HepG2 (cell line): ENCODE measurements around the gene TRIM5. TPM values are rescaled to one million over a fixed set of nuclear protein-coding genes. Genes with fewer than 3 reads are reported as not detected.

Source experiments
- ATAC-seq: fragments of 200-7000 bp; cut with Tn5 transposase; 3 replicates; pipeline ENCODE4 v1.9.1; 2020; ENCODE audit warnings: mild to moderate bottlenecking, moderate library complexity
- BruUV-seq: library from RNA; stranded (reverse); fragments of 400-500 nt; replicated peaks from 2 replicates; lab custom pipeline; 2021; lab: Mats Ljungman, UMichigan
- CTCF ChIA-PET: fragments of 300-600 bp; formaldehyde crosslinking; extraction: SDS; loops from one replicate; lab custom pipeline; 2021; ENCODE audit warnings: low total read pairs, inconsistent platforms, low intra/inter-chr PET ratio; lab: Yijun Ruan, JAX
- POLR2A ChIA-PET: fragments of 350-600 bp; sonication (Branson Sonifier 250); formaldehyde crosslinking; loops from one replicate; lab custom pipeline; 2020; ENCODE audit warnings: antibody characterized with exemption, inconsistent platforms; lab: Yijun Ruan, JAX
- DNase-seq: peaks from one replicate; pipeline ENCODE4 v3.0.0-alpha.2; 2015; ENCODE audit warnings: low spot score
- FAIRE-seq: peaks from 3 replicates; lab custom pipeline; 2011; peaks lifted over from hg19 to GRCh38; lab: Jason Lieb, UNC
- H2AFZ ChIP-seq: one replicate; pipeline ENCODE4 v1.6.1; 2011; ENCODE audit warnings: low read length, inconsistent platforms
- H3K27ac ChIP-seq: fragments of 300-600 bp; 3 replicates; pipeline ENCODE4 v1.8.0; 2011; ENCODE audit warnings: mixed run types, mild to moderate bottlenecking, mixed read lengths, low read length, inconsistent platforms; ENCODE audit not compliant: insufficient read depth; ENCODE audit errors: extremely low read length
- H3K27me3 ChIP-seq, 2 experiments: fragments of 200-600 bp in 1 of 2; 2 replicates in 1 of 2; 3 replicates in 1 of 2; pipeline versions ENCODE4 v1.6.0 to v1.8.0; 2011; ENCODE audit warnings: low read length in 2 of 2, mild to moderate bottlenecking in 2 of 2, moderate library complexity in 2 of 2, inconsistent platforms in 1 of 2; ENCODE audit not compliant: insufficient read depth in 2 of 2, control insufficient read depth in 1 of 2
- H3K36me3 ChIP-seq, 2 experiments: fragments of 200-600 bp in 1 of 2; replicated peaks in 1 of 2; 2 replicates in 1 of 2; 3 replicates in 1 of 2; pipeline versions ENCODE4 v1.5.1 to v1.8.0; 2011; ENCODE audit warnings: low read length in 2 of 2, inconsistent platforms in 1 of 2; ENCODE audit not compliant: insufficient read depth in 2 of 2, control insufficient read depth in 1 of 2
- H3K4me1 ChIP-seq: 2 replicates; pipeline ENCODE4 v1.5.1; 2012; ENCODE audit warnings: low read length, inconsistent platforms; ENCODE audit not compliant: insufficient read depth
- H3K4me2 ChIP-seq: 2 replicates; pipeline ENCODE4 v1.6.0; 2011; ENCODE audit warnings: low read depth, low read length, inconsistent platforms
- H3K4me3 ChIP-seq, 3 experiments: fragments of 200-600 bp in 1 of 3; sonication (generic), shearing (Covaris generic) in 1 of 3; replicated peaks in 1 of 3; 2 replicates each; pipeline ENCODE4 v1.5.1; 2011 to 2016; ENCODE audit warnings: low read length in 3 of 3, inconsistent platforms in 2 of 3, low read depth in 2 of 3, mild to moderate bottlenecking in 2 of 3, control low read depth in 1 of 3, mixed read lengths in 1 of 3; ENCODE audit not compliant: insufficient read depth in 1 of 3
- H3K79me2 ChIP-seq: one replicate; pipeline ENCODE4 v1.6.1; 2011; ENCODE audit warnings: low read length, inconsistent platforms; ENCODE audit not compliant: insufficient read depth
- H3K9ac ChIP-seq: 2 replicates; pipeline ENCODE4 v1.6.0; 2011; ENCODE audit warnings: mild to moderate bottlenecking, low read depth, low read length, inconsistent platforms; ENCODE audit not compliant: insufficient read depth
- H3K9me3 ChIP-seq: 2 replicates; pipeline ENCODE4 v1.5.1; 2012; ENCODE audit warnings: mild to moderate bottlenecking, low read length
- H4K20me1 ChIP-seq: 2 replicates; pipeline ENCODE4 v1.6.0; 2011; ENCODE audit warnings: inconsistent platforms, mild to moderate bottlenecking, low read length, moderate library complexity; ENCODE audit not compliant: insufficient read depth
- ESRRA ChIP-seq: sonication (generic); formaldehyde crosslinking; IDR thresholded peaks from 2 replicates; pipeline ENCODE4 v1.5.1; 2020; ENCODE audit warnings: mild to moderate bottlenecking, low read depth, missing genetic modification reagents
- EZH2 ChIP-seq: conservative IDR thresholded peaks from 2 replicates; pipeline ENCODE4 v1.6.1; 2012; ENCODE audit warnings: mild to moderate bottlenecking, low read depth, low read length, moderate library complexity
- HMG20A ChIP-seq: IDR thresholded peaks from 2 replicates; pipeline ENCODE4 v1.6.1; 2016; ENCODE audit warnings: borderline replicate concordance
- NFYC ChIP-seq: IDR thresholded peaks from 2 replicates; pipeline ENCODE4 v1.6.1; 2016; ENCODE audit warnings: missing genetic modification reagents, missing compliant biosample characterization
- POLR2A ChIP-seq, 2 experiments: IDR thresholded peaks; 2 replicates each; pipeline ENCODE4 v1.6.1; 2011; ENCODE audit warnings: low read depth in 2 of 2, low read length in 2 of 2, mild to moderate bottlenecking in 1 of 2, moderate library complexity in 1 of 2; ENCODE audit not compliant: insufficient read depth in 1 of 2
- REXO4 ChIP-seq: sonication (generic); formaldehyde crosslinking; IDR thresholded peaks from 2 replicates; pipeline ENCODE4 v1.8.0; 2022; ENCODE audit warnings: missing genetic modification reagents, mild to moderate bottlenecking, borderline replicate concordance
- SMAD1 ChIP-seq: sonication (generic); formaldehyde crosslinking; IDR thresholded peaks from 2 replicates; pipeline ENCODE4 v1.4.0; 2020; ENCODE audit warnings: missing genetic modification reagents, low read depth, mild to moderate bottlenecking, borderline replicate concordance
- ZBTB3 ChIP-seq: sonication (generic); formaldehyde crosslinking; IDR thresholded peaks from 2 replicates; pipeline ENCODE4 v1.4.0; 2020; ENCODE audit warnings: low read depth, mild to moderate bottlenecking, moderate library complexity, missing genetic modification reagents, borderline replicate concordance
- ZNF556 ChIP-seq: sonication (generic); formaldehyde crosslinking; IDR thresholded peaks from 2 replicates; pipeline ENCODE4 v1.4.0; 2020; ENCODE audit warnings: mild to moderate bottlenecking, missing genetic modification reagents, borderline replicate concordance
- WGBS: methylation state at CpG from one replicate; pipeline ENCODE4 v1.1.6; 2017; ENCODE audit warnings: low lambda C conversion rate; 5-methylcytosine and 5-hydroxymethylcytosine counted together
- in situ Hi-C: cut with HindIII; loops from 2 replicates; pipeline ENCODE4 v1.10.0; 2017; ENCODE audit warnings: low pct_unique_long_range_greater_than_20kb; ENCODE audit not compliant: extremely low pct_ligation_motif_present
- intact Hi-C: fragments of 100-400 bp; cut with micrococcal nuclease; formaldehyde crosslinking; loops from one replicate; pipeline ENCODE4 v1.10.0; 2022; ENCODE audit not compliant: unreplicated experiment
- polyA plus RNA-seq, 8 experiments: library from polyadenylated mRNA; depleted of rRNA in 3 of 8; stranded (reverse) in 7 of 8; unstranded in 1 of 8; fragments of >200 nt; fragmentation: Illumina TruSeq in 4 of 8; extraction: Trizol in 4 of 8; gene quantifications; 2 replicates each; pipeline versions ENCODE4 v1.2.1 to v1.2.3, GENCODE V29; 2011 to 2016; ENCODE audit warnings: low read depth in 4 of 8, missing spikeins in 1 of 8, mixed read lengths in 1 of 8; ENCODE audit not compliant: insufficient read depth in 1 of 8
- total RNA-seq, 5 experiments: library from RNA; depleted of rRNA; stranded (reverse); fragments of >200 nt; fragmentation: Illumina TruSeq; extraction: Trizol; gene quantifications; 2 replicates each; pipeline ENCODE4 v1.2.3, GENCODE V29; 2016; ENCODE audit warnings: low read depth in 1 of 5
- TF ChIP-seq, protein P1 (sequence below): IDR thresholded peaks from 2 replicates; pipeline ENCODE4 v1.6.1; 2016; ENCODE audit warnings: control low read depth
- TF ChIP-seq, protein P2 (sequence below): fragments of 450-650 bp; IDR thresholded peaks from 2 replicates; pipeline ENCODE4 v1.6.1; 2017; ENCODE audit warnings: mild to moderate bottlenecking

The TRIM5 gene
- total and polyA plus RNA-seq, 2 of the 13 experiments (the other 11 are each of a cell fraction or from before 2014, with no cell fraction given): 7.8 to 13.1 TPM

DNA sequence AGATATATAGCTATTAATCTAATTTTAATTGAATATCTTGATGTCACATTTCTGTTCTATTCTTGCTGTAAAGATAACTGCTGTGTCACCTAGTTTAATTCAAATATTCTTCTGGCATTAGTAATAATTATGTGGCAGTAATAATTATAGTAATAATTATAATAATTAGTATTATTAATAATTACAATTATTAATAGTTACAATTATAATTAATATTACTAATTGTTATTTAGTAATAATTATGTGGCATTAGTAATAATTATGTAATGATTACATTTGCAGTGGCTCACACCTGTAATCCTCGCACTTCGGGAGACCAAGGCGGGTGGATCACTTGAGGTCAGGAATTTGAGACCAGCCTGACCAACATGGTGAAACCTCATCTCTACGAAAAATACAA lies 1.6 kb upstream of the TRIM5 start:
- CTCF ChIA-PET: no interaction called here
- H3K4me2 ChIP-seq: no peak overlapping the region
- H2AFZ ChIP-seq: no peak overlapping the region
- no peak for DNase-seq
- no peak for TF ChIP-seq POLR2A (IDR thresholded peaks at IDR 0.05; ENCODE audit: insufficient read depth in 1 of 2, low read depth in 2 of 2, low read length in 2 of 2)
- TF ChIP-seq, protein P1, sequence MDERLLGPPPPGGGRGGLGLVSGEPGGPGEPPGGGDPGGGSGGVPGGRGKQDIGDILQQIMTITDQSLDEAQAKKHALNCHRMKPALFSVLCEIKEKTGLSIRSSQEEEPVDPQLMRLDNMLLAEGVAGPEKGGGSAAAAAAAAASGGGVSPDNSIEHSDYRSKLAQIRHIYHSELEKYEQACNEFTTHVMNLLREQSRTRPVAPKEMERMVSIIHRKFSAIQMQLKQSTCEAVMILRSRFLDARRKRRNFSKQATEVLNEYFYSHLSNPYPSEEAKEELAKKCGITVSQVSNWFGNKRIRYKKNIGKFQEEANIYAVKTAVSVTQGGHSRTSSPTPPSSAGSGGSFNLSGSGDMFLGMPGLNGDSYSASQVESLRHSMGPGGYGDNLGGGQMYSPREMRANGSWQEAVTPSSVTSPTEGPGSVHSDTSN: no peak
- TF ChIP-seq, all 625 proteins: peak for 0
- WGBS: 90% methylated on average over 4 of the region's 4 CpGs
- intact Hi-C loops (no loop called here), in situ Hi-C loops (loop anchor here (10.0 kb wide), 1 partner anchor 118 kb away; the partner anchor contains the start of gene OR52N2)
- no peaks in the 10 kb centered on the region for H3K4me1 ChIP-seq
- H3K27me3 ChIP-seq: no peaks in the 10 kb centered on the region; a peak in 1 of 5 replicates
- no peaks in the 10 kb centered on the region for H4K20me1 ChIP-seq
- H3K27ac ChIP-seq: no peak overlapping the region
- POLR2A ChIA-PET: no interaction called here
- BruUV-seq: no TSS peak
- H3K79me2 ChIP-seq: no peaks in the 10 kb centered on the region
- H3K4me3 ChIP-seq: no peak overlapping the region
- no peak overlapping the region for H3K9ac ChIP-seq
- H3K9me3 ChIP-seq: no peaks in the 10 kb centered on the region
- ATAC-seq: no peak
- H3K36me3 ChIP-seq: no peaks in the 10 kb centered on the region
- FAIRE-seq: no peak

DNA sequence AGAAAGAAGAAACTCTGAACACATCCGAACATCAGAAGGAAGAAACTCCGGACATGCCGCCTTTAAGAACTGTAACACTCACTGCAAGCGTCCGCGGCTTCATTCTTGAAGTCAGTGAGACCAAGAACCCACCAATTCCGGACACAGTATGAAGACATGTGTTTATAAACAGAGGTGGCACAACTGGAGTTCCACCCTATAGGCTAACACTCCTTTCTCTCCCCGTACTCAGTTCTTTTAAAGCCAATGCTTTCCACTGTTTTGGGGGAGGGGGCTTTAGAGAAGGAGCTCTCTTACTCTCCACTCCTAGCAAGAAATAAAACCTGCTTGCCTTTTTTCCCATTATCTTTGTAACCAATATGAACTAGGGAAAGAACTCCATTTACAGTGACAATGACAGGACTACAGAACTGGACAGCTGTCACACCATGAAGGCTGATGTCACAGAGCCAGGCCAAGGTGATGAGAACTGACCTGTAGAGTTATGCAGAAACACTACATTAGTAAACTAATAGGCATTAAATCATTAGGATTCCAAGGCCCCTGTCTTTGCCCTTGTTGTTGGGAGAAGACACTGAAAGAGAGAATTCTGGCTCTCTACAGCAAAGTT lies 733 bp downstream of the TRIM5 start:
- Histone ChIP-seq H3K4me1 (no peaks in the 10 kb centered on the region), H3K27ac (peak overlapping the region; percentile 86), H3K9ac (peak overlapping the region; percentile 69), H3K36me3 (no peaks in the 10 kb centered on the region; a peak in 3 of 5 replicates), H2AFZ (peak overlapping the region; percentile 74), H3K4me3 (peak overlapping the region; percentile 55 to 70 (median 65)), H3K4me2 (peak overlapping the region; percentile 94), H3K79me2 (no peaks in the 10 kb centered on the region), H3K27me3 (no peaks in the 10 kb centered on the region), H3K9me3 (no peaks in the 10 kb centered on the region), H4K20me1 (no peaks in the 10 kb centered on the region)
- TSS peak; percentile 93 for BruUV-seq
- POLR2A ChIA-PET: interaction anchor here (0.7 to 1.8 kb wide), 2 partner anchors 39 to 84 kb away, joined by 3 to 6 read pairs; no protein-coding TSS in a partner anchor
- WGBS: 59% methylated on average over 8 of the region's 8 CpGs
- no peak for FAIRE-seq
- CTCF ChIA-PET: interaction anchor here (1.8 kb wide), 1 partner anchor 124 kb away, joined by 9 read pairs; the partner anchor contains the start of gene OR52N2
- no peak for DNase-seq
- in situ Hi-C loops: loop anchor here (10.0 kb wide), 1 partner anchor 121 kb away; the partner anchor contains the start of gene OR52N2
- ATAC-seq: peak; percentile 45
- intact Hi-C loops: no loop called here
- no peak for TF ChIP-seq EZH2
- TF ChIP-seq ESRRA (CRISPR knock-in tag): no peak
- TF ChIP-seq ZNF556 (CRISPR knock-in tag): no peak
- no peak for TF ChIP-seq ZBTB3 (CRISPR knock-in tag)
- no peak for TF ChIP-seq REXO4
- TF ChIP-seq SMAD1 (CRISPR knock-in tag): no peak
- TF ChIP-seq HMG20A (CRISPR knock-in tag): no peak
- TF ChIP-seq, protein P2, sequence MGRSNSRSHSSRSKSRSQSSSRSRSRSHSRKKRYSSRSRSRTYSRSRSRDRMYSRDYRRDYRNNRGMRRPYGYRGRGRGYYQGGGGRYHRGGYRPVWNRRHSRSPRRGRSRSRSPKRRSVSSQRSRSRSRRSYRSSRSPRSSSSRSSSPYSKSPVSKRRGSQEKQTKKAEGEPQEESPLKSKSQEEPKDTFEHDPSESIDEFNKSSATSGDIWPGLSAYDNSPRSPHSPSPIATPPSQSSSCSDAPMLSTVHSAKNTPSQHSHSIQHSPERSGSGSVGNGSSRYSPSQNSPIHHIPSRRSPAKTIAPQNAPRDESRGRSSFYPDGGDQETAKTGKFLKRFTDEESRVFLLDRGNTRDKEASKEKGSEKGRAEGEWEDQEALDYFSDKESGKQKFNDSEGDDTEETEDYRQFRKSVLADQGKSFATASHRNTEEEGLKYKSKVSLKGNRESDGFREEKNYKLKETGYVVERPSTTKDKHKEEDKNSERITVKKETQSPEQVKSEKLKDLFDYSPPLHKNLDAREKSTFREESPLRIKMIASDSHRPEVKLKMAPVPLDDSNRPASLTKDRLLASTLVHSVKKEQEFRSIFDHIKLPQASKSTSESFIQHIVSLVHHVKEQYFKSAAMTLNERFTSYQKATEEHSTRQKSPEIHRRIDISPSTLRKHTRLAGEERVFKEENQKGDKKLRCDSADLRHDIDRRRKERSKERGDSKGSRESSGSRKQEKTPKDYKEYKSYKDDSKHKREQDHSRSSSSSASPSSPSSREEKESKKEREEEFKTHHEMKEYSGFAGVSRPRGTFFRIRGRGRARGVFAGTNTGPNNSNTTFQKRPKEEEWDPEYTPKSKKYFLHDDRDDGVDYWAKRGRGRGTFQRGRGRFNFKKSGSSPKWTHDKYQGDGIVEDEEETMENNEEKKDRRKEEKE: no peak
- no peak for TF ChIP-seq NFYC
